Measurements from ENCODE around the gene NLGN1. TPM values are rescaled to one million over a fixed set of nuclear protein-coding genes. Genes with fewer than 3 reads are reported as not detected.

Gene NLGN1
- total RNA-seq, 1 donor = 6.1 TPM

GRCh38 chr3:173762501-173762900 lies 365.0 kb downstream of the NLGN1 start:
- no peak for TF ChIP-seq CTCF (IDR thresholded peaks at IDR 0.05; ENCODE audit: insufficient read depth, low read length)
- peak; percentile 4 for DNase-seq (ENCODE audit: low read depth)
- no peak overlapping the region for H3K4me3 ChIP-seq (ENCODE audit: low read depth, low read length)

GRCh38 chr3:173770011-173770410 lies 372.5 kb downstream of the NLGN1 start:
- peak; percentile 56 for DNase-seq (ENCODE audit: low read depth)
- TF ChIP-seq CTCF (IDR thresholded peaks at IDR 0.05; ENCODE audit: insufficient read depth, low read length) = no peak
- no peak overlapping the region for H3K4me3 ChIP-seq (ENCODE audit: low read depth, low read length)

- DNase-seq (ENCODE audit: low read depth) = peak; percentile 20
- no peak for TF ChIP-seq CTCF (IDR thresholded peaks at IDR 0.05; ENCODE audit: insufficient read depth, low read length)
- no peak overlapping the region for H3K4me3 ChIP-seq (ENCODE audit: low read depth, low read length)
Observed at GRCh38 chr3:173770796-173771573, 373.4 kb downstream of the NLGN1 start.

GRCh38 chr3:173773800-173774199 lies 376.3 kb downstream of the NLGN1 start:
- no peak for TF ChIP-seq CTCF (IDR thresholded peaks at IDR 0.05; ENCODE audit: insufficient read depth, low read length)
- no peak for DNase-seq (ENCODE audit: low read depth)
- H3K4me3 ChIP-seq (ENCODE audit: low read depth, low read length) = no peak overlapping the region

GRCh38 chr3:173774294-173774693 lies 376.8 kb downstream of the NLGN1 start:
- no peak for DNase-seq (ENCODE audit: low read depth)
- no peak overlapping the region for H3K4me3 ChIP-seq (ENCODE audit: low read depth, low read length)
- TF ChIP-seq CTCF (IDR thresholded peaks at IDR 0.05; ENCODE audit: insufficient read depth, low read length) = no peak

GRCh38 chr3:173778251-173778650 lies 380.7 kb downstream of the NLGN1 start:
- no peak overlapping the region for H3K4me3 ChIP-seq (ENCODE audit: low read depth, low read length)
- TF ChIP-seq CTCF (IDR thresholded peaks at IDR 0.05; ENCODE audit: insufficient read depth, low read length) = no peak
- DNase-seq (ENCODE audit: low read depth) = no peak

GRCh38 chr3:173780067-173780466 lies 382.5 kb downstream of the NLGN1 start:
- no peak for DNase-seq (ENCODE audit: low read depth)
- no peak overlapping the region for H3K4me3 ChIP-seq (ENCODE audit: low read depth, low read length)
- TF ChIP-seq CTCF (IDR thresholded peaks at IDR 0.05; ENCODE audit: insufficient read depth, low read length) = no peak
